Urothelium cell line (cell line): ENCODE data around the gene CD7.
A peak's percentile ranks its signal among the peaks of the same experiment; 100 is the strongest.

Source experiments
- DNase-seq: peaks from one replicate; pipeline ENCODE4 v3.0.0; 2011; ENCODE audit warnings: low spot score, mixed read lengths
- FAIRE-seq: peaks from 2 replicates; lab custom pipeline; 2011; peaks lifted over from hg19 to GRCh38; lab: Jason Lieb, UNC

CD7 gene

DNA sequence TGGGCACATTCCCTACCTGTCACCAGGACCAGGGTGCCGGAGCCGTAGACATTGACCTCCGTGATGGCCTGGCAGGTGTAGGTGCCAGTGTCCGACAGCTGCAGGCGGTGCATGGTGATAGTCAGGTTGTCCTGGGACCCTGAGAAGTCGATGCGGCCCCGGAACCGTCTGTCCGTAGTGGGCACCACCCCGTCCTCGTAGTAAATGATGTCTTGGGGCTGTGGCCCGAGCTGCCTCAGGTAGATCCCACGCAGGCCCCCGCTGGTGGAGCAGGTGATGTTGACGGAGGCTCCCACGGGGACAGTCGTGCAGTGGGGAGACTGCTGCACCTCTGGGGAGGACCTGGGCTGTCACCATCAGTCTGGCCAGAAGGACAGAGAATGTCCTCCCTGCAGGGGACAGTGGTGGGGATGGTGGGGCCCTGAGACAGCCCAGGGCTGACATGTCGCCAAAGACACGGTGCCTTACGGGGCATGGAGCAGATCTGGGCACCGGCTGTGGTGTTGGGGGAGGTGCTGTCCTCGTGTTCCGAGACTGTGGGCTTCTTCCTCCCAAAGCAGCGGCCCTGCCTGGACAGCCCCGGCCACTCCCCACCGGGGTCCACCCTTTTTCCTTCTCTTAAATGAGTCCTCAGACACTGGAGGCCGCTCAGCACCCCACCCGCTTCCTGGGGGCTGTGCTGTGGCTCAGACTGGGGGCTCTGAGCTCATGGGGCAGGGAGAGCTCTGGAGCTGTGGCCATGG lies 586 bp downstream of the CD7 start:
- FAIRE-seq (no peak), DNase-seq (no peak)

DNA sequence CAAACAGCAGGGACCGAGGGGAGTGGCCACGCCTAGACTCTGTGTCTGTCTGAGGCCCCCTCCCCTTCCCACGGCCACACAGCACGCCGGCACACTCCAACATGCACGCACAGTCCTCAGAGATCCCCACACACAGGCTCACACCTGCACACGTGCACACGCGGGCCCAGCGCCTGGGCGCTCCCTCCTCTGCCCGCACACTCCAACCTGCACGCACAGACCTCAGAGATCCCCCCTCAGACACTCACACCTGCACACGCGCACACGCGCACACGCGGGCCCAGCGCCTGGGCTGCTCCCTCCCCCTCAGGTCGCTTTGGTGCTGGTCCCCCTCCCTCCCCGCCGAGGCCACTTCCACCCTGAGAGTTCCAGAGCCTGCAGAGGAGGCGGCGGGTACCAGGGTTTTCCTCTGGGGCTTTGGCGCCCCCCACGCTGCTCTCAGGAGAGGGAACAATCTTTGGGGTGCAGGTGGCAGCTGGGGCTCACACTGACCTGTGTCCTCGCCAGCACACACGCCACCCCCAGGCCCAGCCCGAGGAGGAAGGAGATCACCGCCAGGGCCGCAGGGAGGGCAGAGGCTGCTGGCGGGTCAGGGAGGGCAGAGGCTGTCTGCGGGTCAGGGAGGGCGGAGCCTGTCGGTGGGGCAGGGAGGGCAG lies 1.6 kb downstream of the CD7 start:
- DNase-seq (no peak), FAIRE-seq (no peak)

DNA sequence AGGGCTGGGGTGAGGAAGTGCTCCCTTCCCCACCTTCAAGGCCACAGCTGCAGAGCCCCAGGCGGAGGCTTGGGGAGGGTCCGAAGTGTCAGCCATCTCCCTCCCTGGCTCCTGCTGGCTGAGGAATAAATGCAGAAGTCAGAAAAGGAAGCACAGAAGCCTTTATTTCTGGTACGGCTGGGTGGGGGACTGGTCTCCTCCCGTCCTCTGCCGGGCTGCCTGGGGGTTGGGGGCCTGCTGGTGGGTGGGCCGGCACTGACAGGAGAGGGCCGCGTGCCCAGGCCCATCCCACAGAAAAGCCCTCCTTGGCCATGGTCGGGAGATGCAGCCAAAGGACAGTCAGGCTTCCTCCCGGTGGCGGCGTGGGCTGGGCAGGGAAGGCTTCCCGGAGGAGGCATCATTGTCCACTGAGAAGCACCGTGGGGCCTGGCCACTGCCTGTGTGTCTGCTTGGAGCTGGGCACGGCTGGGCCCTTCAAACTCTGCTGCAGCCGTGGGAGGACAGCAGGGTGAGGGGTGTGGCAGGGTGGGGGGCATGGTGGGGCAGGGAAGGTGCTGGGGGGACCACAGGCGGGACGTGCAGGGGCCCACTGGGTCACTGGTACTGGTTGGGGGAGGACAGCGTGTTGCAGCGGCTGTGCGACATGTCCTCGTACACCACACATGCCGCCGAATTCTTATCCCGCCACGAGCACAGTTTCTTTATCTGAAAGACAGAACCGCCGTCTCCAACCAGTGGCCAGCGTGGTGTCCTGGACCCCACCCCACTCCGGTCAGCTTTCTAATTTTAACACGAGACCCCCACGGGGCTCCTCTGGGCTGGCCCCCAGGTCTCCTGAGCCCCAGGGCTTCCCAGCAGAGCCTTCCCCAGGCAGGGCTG lies 2.4 kb downstream of the CD7 start:
- peak; percentile 74 for FAIRE-seq
- no peak for DNase-seq

DNA sequence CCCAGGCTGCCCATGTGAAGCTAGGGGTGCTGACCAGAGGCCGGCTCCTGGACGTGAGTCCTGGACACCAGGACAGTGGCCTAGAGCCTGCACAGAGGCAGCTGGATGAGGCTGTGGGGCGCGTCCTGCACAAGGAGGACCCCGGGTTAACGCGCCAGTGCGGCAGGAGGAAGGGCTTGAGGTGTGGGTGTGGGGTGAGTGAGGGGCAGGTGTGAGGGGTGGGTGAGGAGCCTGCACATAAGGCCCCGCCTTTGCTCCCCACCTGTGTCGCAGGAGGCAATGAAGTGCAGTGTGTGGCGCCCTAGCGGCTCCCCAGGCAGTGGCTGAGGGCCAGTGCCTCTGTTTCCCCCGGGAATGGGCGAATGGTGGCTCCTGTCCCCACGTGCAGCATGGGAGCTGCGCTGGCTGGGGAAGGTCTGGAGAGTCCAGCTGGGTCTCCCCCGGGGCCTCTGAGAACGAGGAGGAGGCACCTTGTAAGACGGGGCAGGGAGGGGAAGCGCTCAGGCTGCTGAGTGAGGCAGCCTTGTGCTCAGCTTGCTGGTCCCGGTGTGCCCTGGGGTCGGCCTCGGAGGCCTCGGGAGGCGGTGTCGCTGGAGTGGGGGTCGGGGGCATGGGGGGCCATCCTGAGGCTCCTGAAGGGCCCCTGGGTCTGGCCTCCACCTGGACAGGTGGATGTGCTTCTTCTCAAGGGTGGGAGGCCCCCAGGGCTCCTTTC lies 3.2 kb downstream of the CD7 start:
- no peak for FAIRE-seq
- no peak for DNase-seq

- DNase-seq, result no peak
- no peak for FAIRE-seq
Measured at GRCh38 chr17:82313195-82314011, 4.0 kb downstream of the CD7 start.

GRCh38 chr17:82311971-82312370 lies 5.4 kb downstream of the CD7 start:
- no peak for FAIRE-seq

DNA sequence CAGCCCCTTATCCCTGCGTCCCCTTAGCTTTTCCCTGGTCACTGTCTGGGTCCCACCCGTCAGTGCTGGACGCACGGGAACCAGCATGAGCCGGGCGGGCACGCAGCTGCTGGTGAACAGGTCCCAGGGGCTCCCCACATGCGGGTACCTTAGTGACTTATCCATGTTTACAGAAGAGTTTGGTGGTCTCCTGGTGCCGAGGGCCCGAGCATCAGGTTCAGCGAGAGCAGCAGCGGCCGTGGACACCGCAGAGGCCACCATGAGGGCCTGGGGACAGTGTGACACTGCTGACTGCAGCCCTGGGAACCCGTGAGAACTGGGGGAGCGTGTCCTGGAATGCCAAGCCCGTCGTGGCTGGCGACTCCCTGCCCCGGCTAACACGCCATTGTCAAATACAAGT lies 6.5 kb downstream of the CD7 start:
- FAIRE-seq, result no peak

More at GRCh38 chr17:82311971-82312370, 5.4 kb downstream of the CD7 start:
- DNase-seq, result no peak

DNA sequence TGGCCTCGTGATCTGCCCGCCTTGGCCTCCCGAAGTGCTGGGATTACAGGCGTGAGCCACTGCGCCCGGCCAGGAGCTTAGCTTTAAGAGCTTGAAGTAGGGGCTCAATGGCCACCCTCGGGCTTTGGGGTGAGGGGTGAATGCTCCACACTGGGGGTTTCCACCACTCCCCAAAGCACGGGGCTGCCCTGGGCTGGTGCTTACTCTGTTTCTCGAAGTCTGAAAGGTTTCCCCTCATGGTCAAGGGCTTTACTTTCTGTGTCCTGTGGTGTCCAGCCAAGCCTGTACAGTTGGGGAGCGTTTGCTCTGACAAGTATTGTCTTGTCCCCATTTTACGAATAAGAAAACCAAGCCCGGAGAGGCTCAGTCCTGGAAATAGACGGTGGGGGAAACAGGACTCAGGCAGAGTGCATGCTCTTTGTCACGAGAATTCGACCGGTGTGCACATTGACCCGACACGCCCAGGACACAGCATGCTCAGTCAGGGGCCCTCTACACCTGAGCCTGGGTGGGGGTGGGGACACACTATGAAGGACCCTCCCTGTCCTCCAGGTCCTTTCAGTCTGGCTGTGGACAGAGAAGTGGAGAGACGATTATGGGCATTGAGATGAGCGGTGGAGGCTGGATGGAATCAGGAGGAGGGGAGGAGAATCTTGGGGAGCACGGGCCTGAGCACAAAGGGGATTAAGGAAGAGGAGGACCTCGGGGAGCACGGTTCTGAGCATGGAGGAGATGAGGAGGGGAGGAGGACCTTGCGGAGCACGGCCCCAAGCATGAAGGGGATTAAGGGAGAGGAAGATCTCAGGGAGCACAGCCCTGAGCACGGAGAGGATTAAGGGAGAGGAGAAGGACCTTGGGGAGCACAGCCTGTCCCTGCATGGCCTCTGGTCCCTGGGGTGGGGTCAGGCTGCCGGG lies 7.5 kb downstream of the CD7 start:
- FAIRE-seq (peak; percentile 66), DNase-seq (no peak)

More for the DNA sequence above, 6.5 kb downstream of the CD7 start:
- no peak for DNase-seq

DNA sequence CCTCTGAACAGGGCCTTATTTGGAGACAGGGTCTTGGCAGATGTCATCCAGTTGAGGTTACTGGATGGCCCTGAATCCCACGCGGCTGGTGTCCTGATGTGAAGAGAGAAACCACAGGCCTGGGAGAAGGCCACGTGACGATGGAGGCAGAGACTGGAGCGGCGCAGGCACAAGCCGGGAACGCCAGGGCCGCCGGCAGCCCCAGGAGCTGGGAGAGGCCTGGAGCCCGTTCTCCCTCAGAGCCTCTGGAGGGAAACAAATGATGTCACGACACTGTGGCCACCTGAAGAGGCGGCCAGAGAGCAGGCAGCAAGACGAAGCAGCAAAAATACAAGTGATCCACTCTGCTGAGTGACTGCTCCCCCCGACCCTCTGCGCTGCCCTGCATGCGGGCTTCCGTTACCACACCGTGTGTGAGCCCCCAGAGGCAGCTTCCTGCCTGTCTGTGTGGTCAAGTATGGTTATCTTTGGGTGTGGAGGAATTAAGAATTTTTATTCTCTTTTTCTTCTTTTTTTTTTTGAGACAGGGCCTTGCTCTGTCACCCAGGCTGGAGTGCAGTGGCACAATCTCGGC lies 11.6 kb downstream of the CD7 start:
- no peak for FAIRE-seq
- DNase-seq, result no peak

DNA sequence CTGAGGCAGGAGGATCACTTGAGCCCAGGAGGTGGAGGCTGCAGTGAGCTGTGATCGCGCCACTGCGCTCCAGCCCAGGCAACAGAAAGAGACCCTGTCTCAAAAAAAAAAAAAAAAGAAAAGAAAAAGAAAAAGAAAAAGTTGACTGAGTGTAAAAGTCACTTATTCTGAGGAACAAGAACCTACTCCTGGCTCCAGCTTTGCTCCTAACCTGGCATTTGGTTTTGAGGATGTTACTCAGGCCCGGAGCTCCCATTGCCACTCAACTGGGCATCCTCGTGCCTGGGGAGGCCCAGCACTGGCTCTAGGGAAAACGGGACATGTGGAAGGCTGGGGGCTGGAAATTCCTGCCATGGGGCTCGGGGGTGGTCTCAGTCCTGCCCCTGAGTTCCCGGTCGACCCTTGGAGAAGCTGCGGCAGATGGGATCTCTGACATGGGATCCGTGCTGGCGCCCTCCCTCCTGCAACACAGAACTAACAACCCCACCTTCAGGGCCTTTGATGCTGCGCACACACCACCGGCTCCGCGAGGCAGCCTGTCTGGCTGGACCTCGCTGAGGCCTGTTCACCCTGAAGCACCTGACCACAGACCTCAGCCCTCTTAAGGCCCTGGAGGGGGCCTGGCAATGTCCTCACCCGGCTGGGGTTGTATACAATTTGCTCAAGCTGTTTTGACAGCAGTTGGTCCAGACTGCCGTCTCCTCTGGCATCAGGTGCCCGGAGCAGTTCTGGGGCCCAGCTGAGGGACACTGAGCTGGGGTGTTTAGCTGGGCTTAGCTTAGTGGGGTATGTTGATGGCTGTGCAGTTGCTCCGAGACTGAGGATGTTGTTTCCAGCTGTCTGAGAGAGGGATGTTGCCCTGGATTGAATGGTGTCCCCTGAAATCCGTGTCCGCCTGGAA lies 12.3 kb downstream of the CD7 start:
- DNase-seq (no peak), FAIRE-seq (no peak)

DNA sequence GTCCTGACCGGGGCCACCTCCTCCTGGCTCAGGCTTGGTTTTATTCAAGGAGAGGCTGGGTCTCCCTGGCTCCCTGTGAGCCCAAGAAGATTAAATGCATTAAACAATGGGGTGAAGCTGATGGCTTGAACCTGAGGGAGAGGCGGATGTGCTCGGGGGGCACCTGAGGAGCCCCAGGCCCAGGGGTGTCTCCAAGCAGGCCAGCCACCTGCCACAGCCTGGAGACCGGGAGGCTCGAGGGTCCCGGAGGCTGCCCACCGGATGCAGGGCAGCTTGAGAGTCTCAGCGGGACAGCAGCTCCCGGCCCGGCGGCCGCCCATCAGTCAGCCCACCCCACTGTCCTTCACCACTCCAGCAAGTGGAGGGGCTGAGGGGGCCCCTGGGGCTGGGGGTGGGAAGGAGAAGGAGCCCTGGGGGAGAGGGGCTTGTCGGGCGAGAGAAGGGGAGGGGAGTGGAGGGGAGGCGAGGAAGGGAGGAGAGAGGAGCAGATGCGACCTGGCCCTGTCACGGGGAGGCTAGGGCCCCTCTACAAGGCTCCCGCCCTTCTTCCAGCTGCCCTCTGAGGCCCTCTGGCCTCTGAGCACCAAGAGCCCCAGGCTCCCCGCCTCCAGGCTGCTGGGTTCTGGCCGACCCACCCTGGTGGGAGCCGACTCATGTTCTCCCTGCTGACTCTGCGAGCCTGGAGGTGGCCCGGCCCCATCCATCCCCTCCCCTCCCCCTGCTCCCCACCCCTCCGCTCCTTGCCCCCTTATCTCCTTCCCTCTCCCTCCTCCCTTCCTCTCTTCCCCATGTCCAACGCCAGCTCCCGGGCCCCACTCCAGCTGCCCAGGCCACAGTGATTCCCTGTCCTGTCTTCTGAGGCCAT lies 13.2 kb downstream of the CD7 start:
- FAIRE-seq (no peak), DNase-seq (no peak)

DNA sequence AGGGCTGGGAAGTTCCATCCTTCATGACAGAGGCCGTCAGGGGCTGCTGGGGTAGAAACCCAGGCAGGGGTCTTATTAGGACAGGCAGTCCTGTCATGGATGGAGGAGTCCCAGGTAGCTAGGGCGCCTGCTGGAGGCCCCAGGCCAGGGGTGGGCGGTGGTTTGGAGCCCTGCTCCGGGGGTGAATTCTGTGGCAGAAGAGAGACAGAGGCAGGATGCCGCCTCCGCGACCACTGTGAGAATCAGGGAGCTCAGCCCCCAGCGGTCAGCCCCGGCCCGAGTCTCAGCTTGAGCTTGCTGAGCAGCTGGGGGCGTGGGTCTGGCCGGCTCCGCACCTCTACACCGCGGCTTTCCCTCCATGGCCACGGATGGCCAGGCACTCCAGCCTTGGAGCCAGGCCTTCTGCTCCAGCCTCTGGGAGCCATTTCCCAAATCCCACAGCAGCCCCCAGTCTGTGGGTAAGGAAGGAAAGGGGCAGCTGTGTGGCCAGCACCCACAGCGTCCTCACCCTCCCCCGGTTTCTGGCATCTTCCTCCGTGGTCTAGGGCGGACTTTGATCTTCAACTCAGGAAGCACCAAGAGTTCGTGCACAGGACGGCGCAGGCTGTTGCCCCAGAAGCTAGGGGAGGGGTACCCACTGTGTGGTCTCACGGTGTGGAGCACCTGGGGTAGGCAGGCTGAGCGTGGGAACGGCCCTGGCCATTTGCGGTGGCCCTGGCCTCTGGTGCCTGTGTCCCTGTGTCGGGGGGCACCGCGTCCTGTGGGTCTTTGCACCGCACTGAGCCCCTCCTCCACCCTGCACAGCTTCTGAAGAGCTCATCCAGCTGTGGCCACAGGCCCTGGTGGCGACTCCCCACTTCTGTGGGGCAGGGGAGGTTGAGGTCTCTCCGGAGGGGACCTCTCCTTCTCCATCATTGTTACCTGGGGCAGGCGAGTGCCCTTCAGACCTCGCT lies 14.1 kb downstream of the CD7 start:
- FAIRE-seq (no peak), DNase-seq (no peak)

DNA sequence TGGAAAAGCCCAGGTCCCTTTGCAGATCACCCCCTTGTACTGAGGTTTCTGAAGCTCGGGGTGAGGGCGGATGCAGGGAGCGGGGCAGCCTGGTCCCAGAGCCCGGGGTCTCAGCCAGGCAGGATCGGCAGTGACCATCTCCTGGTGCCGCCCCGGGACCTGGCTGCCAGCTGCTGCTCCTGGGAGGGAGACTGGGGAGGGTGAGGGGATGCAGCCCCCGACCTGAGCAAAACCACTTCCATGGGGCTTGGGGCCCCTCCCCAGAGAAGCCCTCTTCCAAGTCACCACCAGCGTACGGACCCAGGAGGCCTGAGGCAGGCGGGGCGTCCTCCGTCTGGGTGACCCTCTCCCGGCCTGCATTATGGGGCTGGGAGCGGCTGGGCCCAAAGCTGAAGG lies 14.8 kb downstream of the CD7 start:
- no peak for DNase-seq
- no peak for FAIRE-seq

GRCh38 chr17:82301916-82302567 lies 15.4 kb downstream of the CD7 start:
- FAIRE-seq (no peak), DNase-seq (no peak)

GRCh38 chr17:82301300-82301915 lies 16.0 kb downstream of the CD7 start:
- DNase-seq (no peak), FAIRE-seq (no peak)
